Neural progenitor cell (in vitro differentiated cells): ENCODE results near the gene TANC2. TPM values are rescaled to one million over a fixed set of nuclear protein-coding genes. Genes with fewer than 3 reads are reported as not detected.

Experiments
- DNase-seq: peaks from one replicate; pipeline ENCODE4 v3.0.0-alpha.2; 2016; ENCODE audit warnings: low spot score
- H2AFZ ChIP-seq: fragments of 200-600 bp; sonication (generic); replicated peaks from 2 replicates; pipeline ENCODE4 v1.6.1; 2016; ENCODE audit warnings: antibody characterized with exemption
- H3F3A ChIP-seq: fragments of 200-600 bp; sonication (generic); 2 replicates; pipeline ENCODE4 v1.6.1; 2016; ENCODE audit warnings: antibody characterized with exemption, low read depth
- H3K27ac ChIP-seq: fragments of 200-600 bp; sonication (generic); 2 replicates; pipeline ENCODE4 v1.5.1; 2016; ENCODE audit warnings: mild to moderate bottlenecking
- H3K27me3 ChIP-seq: fragments of 200-600 bp; sonication (generic); 2 replicates; pipeline ENCODE4 v1.6.1; 2016; ENCODE audit warnings: mild to moderate bottlenecking, moderate library complexity
- H3K36me3 ChIP-seq: fragments of 200-600 bp; sonication (generic); 2 replicates; pipeline ENCODE4 v1.5.1; 2016
- H3K4me1 ChIP-seq: fragments of 200-600 bp; sonication (generic); 2 replicates; pipeline ENCODE4 v1.6.1; 2016; ENCODE audit warnings: mixed run types
- H3K4me2 ChIP-seq: fragments of 200-600 bp; sonication (generic); 2 replicates; pipeline ENCODE4 v1.6.1; 2016
- H3K4me3 ChIP-seq: fragments of 200-600 bp; sonication (generic); 2 replicates; pipeline ENCODE4 v1.5.1; 2016
- H3K79me2 ChIP-seq: fragments of 200-600 bp; sonication (generic); 2 replicates; pipeline ENCODE4 v1.6.1; 2016; ENCODE audit warnings: low read depth
- H3K9ac ChIP-seq: fragments of 200-600 bp; sonication (generic); 2 replicates; pipeline ENCODE4 v1.6.1; 2016
- H3K9me3 ChIP-seq: fragments of 200-600 bp; sonication (generic); 2 replicates; pipeline ENCODE4 v1.5.1; 2016; ENCODE audit warnings: low read depth
- H4K20me1 ChIP-seq: fragments of 200-600 bp; sonication (generic); 2 replicates; pipeline ENCODE4 v1.6.1; 2016; ENCODE audit warnings: low read depth
- H3K27ac Mint-ChIP-seq: 3 replicates; pipeline ENCODE4 v1.8.0; 2021; ENCODE audit warnings: mixed read lengths
- H3K27me3 Mint-ChIP-seq: 2 replicates; pipeline ENCODE4 v1.8.0; 2022; ENCODE audit warnings: low read depth, mild to moderate bottlenecking, inconsistent platforms, moderate library complexity, mixed read lengths; ENCODE audit not compliant: insufficient read depth
- H3K36me3 Mint-ChIP-seq: 3 replicates; pipeline ENCODE4 v1.8.0; 2021; ENCODE audit warnings: mixed read lengths
- H3K4me1 Mint-ChIP-seq: 3 replicates; pipeline ENCODE4 v1.8.0; 2021; ENCODE audit warnings: mixed read lengths
- H3K4me3 Mint-ChIP-seq: 3 replicates; pipeline ENCODE4 v1.8.0; 2021; ENCODE audit warnings: mild to moderate bottlenecking, moderate library complexity, mixed read lengths
- H3K9me3 Mint-ChIP-seq: 3 replicates; pipeline ENCODE4 v1.8.0; 2020; ENCODE audit warnings: mixed read lengths
- CTCF ChIP-seq: fragments of 200-600 bp; sonication (generic); IDR thresholded peaks from 2 replicates; pipeline ENCODE4 v1.5.1; 2017; ENCODE audit warnings: antibody characterized with exemption, mild to moderate bottlenecking
- EZH2 ChIP-seq: fragments of 200-600 bp; sonication (generic); IDR thresholded peaks from 2 replicates; pipeline ENCODE4 v1.6.1; 2017; ENCODE audit warnings: antibody characterized with exemption, mild to moderate bottlenecking, moderate library complexity
- EZH2phosphoT487 ChIP-seq: fragments of 200-600 bp; sonication (generic); IDR thresholded peaks from 2 replicates; pipeline ENCODE4 v1.6.1; 2017; ENCODE audit warnings: antibody characterized with exemption
- total RNA-seq: library from RNA; depleted of rRNA; stranded (reverse); fragments of >200 nt; gene quantifications from 2 replicates; pipeline ENCODE4 v1.2.3, GENCODE V29; 2015; ENCODE audit warnings: low replicate concordance

Gene TANC2
- total RNA-seq, 1 donor from 2014 or later = 8.3 TPM

GRCh38 chr17:62996221-62996620 is 30.2 kb downstream of the TANC2 start:
- Histone ChIP-seq H3K9ac (no peak overlapping the region), H3K4me1 (no peaks in the 10 kb centered on the region), H3K79me2 (no peaks in the 10 kb centered on the region), H3K27ac (no peak overlapping the region), H3K36me3 (no peaks in the 10 kb centered on the region), H3F3A (no peaks in the 10 kb centered on the region), H3K27me3 (no peaks in the 10 kb centered on the region), H4K20me1 (no peaks in the 10 kb centered on the region), H3K4me3 (no peak overlapping the region), H3K9me3 (no peaks in the 10 kb centered on the region), H2AFZ (no peak overlapping the region), H3K4me2 (no peak overlapping the region)
- no peak overlapping the region for H3K4me3 Mint-ChIP-seq
- peaks cover 3% of the 10 kb centered on the region for H3K27me3 Mint-ChIP-seq
- no peak for DNase-seq
- peaks cover 6% of the 10 kb centered on the region for H3K9me3 Mint-ChIP-seq
- no peak overlapping the region for H3K27ac Mint-ChIP-seq
- no peaks in the 10 kb centered on the region for H3K36me3 Mint-ChIP-seq
- no peak for TF ChIP-seq EZH2
- no peak for TF ChIP-seq EZH2phosphoT487
- TF ChIP-seq CTCF = no peak
- H3K4me1 Mint-ChIP-seq = no peaks in the 10 kb centered on the region

- no peak for TF ChIP-seq EZH2
- no peak for TF ChIP-seq EZH2phosphoT487
- TF ChIP-seq CTCF = no peak
- no peaks in the 10 kb centered on the region for H3K4me1 Mint-ChIP-seq
- DNase-seq = no peak
- no peaks in the 10 kb centered on the region for H3K36me3 Mint-ChIP-seq
- Histone ChIP-seq H2AFZ (no peak overlapping the region), H4K20me1 (no peaks in the 10 kb centered on the region), H3K36me3 (no peaks in the 10 kb centered on the region), H3K4me1 (no peaks in the 10 kb centered on the region), H3K9ac (no peak overlapping the region), H3K27me3 (no peaks in the 10 kb centered on the region), H3K27ac (no peak overlapping the region), H3K4me3 (no peak overlapping the region), H3K79me2 (no peaks in the 10 kb centered on the region), H3F3A (no peaks in the 10 kb centered on the region), H3K4me2 (no peak overlapping the region), H3K9me3 (no peaks in the 10 kb centered on the region)
- H3K27me3 Mint-ChIP-seq = peaks cover 3% of the 10 kb centered on the region
- H3K27ac Mint-ChIP-seq = no peak overlapping the region
- H3K9me3 Mint-ChIP-seq = peaks cover 6% of the 10 kb centered on the region
- H3K4me3 Mint-ChIP-seq = no peak overlapping the region
Measured at GRCh38 chr17:62998166-62998565, 32.1 kb downstream of the TANC2 start.

GRCh38 chr17:62998665-62999393 is 32.8 kb downstream of the TANC2 start:
- Histone ChIP-seq H3K4me1 (no peaks in the 10 kb centered on the region), H3K79me2 (no peaks in the 10 kb centered on the region), H3K36me3 (no peaks in the 10 kb centered on the region), H3K27me3 (no peaks in the 10 kb centered on the region), H3K4me3 (no peak overlapping the region), H3K4me2 (no peak overlapping the region), H4K20me1 (no peaks in the 10 kb centered on the region), H3F3A (no peaks in the 10 kb centered on the region), H3K27ac (no peak overlapping the region), H3K9ac (no peak overlapping the region), H2AFZ (no peak overlapping the region), H3K9me3 (no peaks in the 10 kb centered on the region)
- Mint-ChIP-seq H3K4me3 (no peak overlapping the region), H3K9me3 (peaks cover 6% of the 10 kb centered on the region), H3K36me3 (no peaks in the 10 kb centered on the region), H3K27me3 (peaks cover 3% of the 10 kb centered on the region), H3K4me1 (no peaks in the 10 kb centered on the region), H3K27ac (no peak overlapping the region)
- no peak for TF ChIP-seq EZH2phosphoT487
- TF ChIP-seq EZH2 = no peak
- TF ChIP-seq CTCF = no peak
- no peak for DNase-seq
